WTC11 (cell line): ENCODE measurements around the gene GNAZ.

Source experiments
- CDX4 ChIP-seq: fragments of 250-450 bp; sonication (Bioruptor Pico); IDR thresholded peaks from 2 replicates; pipeline ENCODE4 v1.9.0; 2021; ENCODE audit warnings: moderate library complexity, mild to moderate bottlenecking, inconsistent platforms, borderline replicate concordance
- CTCF ChIP-seq: fragments of 200-600 bp; IDR thresholded peaks from 2 replicates; pipeline ENCODE4 v1.8.0; 2022; ENCODE audit warnings: antibody characterized with exemption
- IRF2 ChIP-seq: sonication (generic); formaldehyde crosslinking; IDR thresholded peaks from 2 replicates; pipeline ENCODE4 v1.8.0; 2022; ENCODE audit warnings: low read depth, missing genetic modification reagents, borderline replicate concordance
- TCF7 ChIP-seq: sonication (generic); formaldehyde crosslinking; IDR thresholded peaks from 2 replicates; pipeline ENCODE4 v1.8.0; 2022; ENCODE audit warnings: mild to moderate bottlenecking, low read depth, missing genetic modification reagents, moderate library complexity
- ZBTB21 ChIP-seq: sonication (generic); formaldehyde crosslinking; IDR thresholded peaks from 2 replicates; pipeline ENCODE4 v1.8.1; 2023; ENCODE audit warnings: mild to moderate bottlenecking, missing genetic modification reagents, borderline replicate concordance
- ZMAT4 ChIP-seq: fragments of 250-450 bp; sonication (Bioruptor Pico); IDR thresholded peaks from 2 replicates; pipeline ENCODE4 v1.9.0; 2021; ENCODE audit warnings: mild to moderate bottlenecking

GRCh38 chr22:23037429-23038333 lies 32.6 kb upstream of the GNAZ start:
- TF ChIP-seq ZMAT4 (CRISPR knock-in tag) (no peak), CDX4 (no peak), CTCF (no peak), ZBTB21 (CRISPR knock-in tag) (no peak), TCF7 (no peak), IRF2 (no peak)
